Stimulated activated CD8-positive, alpha-beta memory T cell treated with anti-CD3 and anti-CD28 coated beads, Interleukin-7, amount 100 ng/mL, for 1 hour (primary cell): ENCODE data around the gene HSPA5.
"Not testable (repeated sequence)": the region's sequence is repeated elsewhere in the genome, so short reads cannot be mapped to it uniquely, and the experiment has no call there.

Experiments
- DNase-seq, 2 donors: peaks; one replicate each; pipeline ENCODE4 v3.0.0-alpha.2; 2020; ENCODE audit warnings: low read depth in 2 of 2

The HSPA5 gene

GRCh38 chr9:125241863-125242739 is 958 bp upstream of the HSPA5 start:
- no peak for DNase-seq

- peak in 1 of 2 donors; percentile 1 for DNase-seq
These were observed 519 bp downstream of the HSPA5 start for GRCh38 chr9:125240649-125240999.

- DNase-seq = no peak
These were observed 1.2 kb downstream of the HSPA5 start for GRCh38 chr9:125239631-125240597.

GRCh38 chr9:125238915-125239446 is 2.2 kb downstream of the HSPA5 start:
- DNase-seq = no peak

GRCh38 chr9:125238127-125238914 is 2.8 kb downstream of the HSPA5 start:
- DNase-seq = no peak

GRCh38 chr9:125236520-125237159 is 4.5 kb downstream of the HSPA5 start:
- not testable (repeated sequence) for DNase-seq

GRCh38 chr9:125235804-125236519 is 5.2 kb downstream of the HSPA5 start:
- DNase-seq = no peak

GRCh38 chr9:125234099-125234498 is 7.0 kb downstream of the HSPA5 start:
- not testable (repeated sequence) for DNase-seq

GRCh38 chr9:125233678-125234077 is 7.5 kb downstream of the HSPA5 start:
- DNase-seq = no peak

GRCh38 chr9:125227761-125228160 is 13.4 kb downstream of the HSPA5 start:
- DNase-seq = no peak

GRCh38 chr9:125224858-125225257 is 16.3 kb downstream of the HSPA5 start:
- DNase-seq = not testable (repeated sequence)

- no peak for DNase-seq
These were observed 22.5 kb downstream of the HSPA5 start for GRCh38 chr9:125218621-125219020.

GRCh38 chr9:125214186-125214585 is 27.0 kb downstream of the HSPA5 start:
- DNase-seq = no peak

- no peak for DNase-seq
These were observed 36.7 kb downstream of the HSPA5 start for GRCh38 chr9:125204477-125204876.

GRCh38 chr9:125202846-125203618 is 38.1 kb downstream of the HSPA5 start:
- no peak for DNase-seq

- peak; percentile 69 to 79 for DNase-seq
These were observed 40.7 kb downstream of the HSPA5 start, which contains the start of gene RABEPK for GRCh38 chr9:125200216-125201047. Gene RABEPK (plus strand): TSS chr9:125200542. CDS start chr9:125203014, 2,472 bp downstream.

GRCh38 chr9:125195591-125195990 is 45.6 kb downstream of the HSPA5 start:
- not testable (repeated sequence) for DNase-seq

- DNase-seq = not testable (repeated sequence)
These were observed 46.7 kb downstream of the HSPA5 start for GRCh38 chr9:125194466-125194865.
